K562 (cell line): ENCODE data around the gene PMEPA1.

Source experiments
- FOSL1 ChIP-seq: fragments of 200-800 bp; sonication (Bioruptor generic); conservative IDR thresholded peaks from 2 replicates; pipeline ENCODE4 v1.6.1; 2016; ENCODE audit warnings: missing genetic modification characterization, missing compliant biosample characterization
- LARP7 ChIP-seq: fragments of 450-650 bp; IDR thresholded peaks from 2 replicates; pipeline ENCODE4 v1.6.1; 2016
- NFRKB ChIP-seq: fragments of 450-650 bp; IDR thresholded peaks from 2 replicates; pipeline ENCODE4 v1.6.1; 2016; ENCODE audit warnings: low read depth
- PHF21A ChIP-seq: fragments of 450-650 bp; IDR thresholded peaks from 2 replicates; pipeline ENCODE4 v1.6.1; 2017; ENCODE audit warnings: low read depth, borderline replicate concordance
- POLR2A ChIP-seq: fragments of 450-650 bp; conservative IDR thresholded peaks from 2 replicates; pipeline ENCODE4 v1.6.1; 2016
- RAD21 ChIP-seq, 2 experiments: fragments of 250-450 bp in 1 of 2; fragments of 450-650 bp in 1 of 2; sonication (Bioruptor Pico) in 1 of 2; formaldehyde crosslinking in 1 of 2; IDR thresholded peaks in 1 of 2; conservative IDR thresholded peaks in 1 of 2; 2 replicates each; pipeline versions ENCODE4 v1.4.0 to v1.8.0; 2020 to 2022; ENCODE audit warnings: mild to moderate bottlenecking in 2 of 2, moderate library complexity in 1 of 2

GRCh38 chr20:57702521-57702920 lies 7.3 kb downstream of the PMEPA1 start:
- no peak for TF ChIP-seq LARP7
- no peak for TF ChIP-seq RAD21 (CRISPR knock-in tag; conservative IDR thresholded peaks at IDR 0.05 in 1 of 2, IDR thresholded peaks at IDR 0.05 in 1 of 2)
- no peak for TF ChIP-seq NFRKB
- TF ChIP-seq PHF21A = no peak
- TF ChIP-seq FOSL1 (tag) = no peak
- TF ChIP-seq POLR2A = no peak
